Stimulated activated memory B cell treated with anti-CD40 and anti-IgM and Interleukin-4, amounts not matched to agents 10 μg/mL and 1 μg/mL and 100 μg/mL, for 72 hours (primary cell): ENCODE results near the gene FANCI.

Source experiments
- ATAC-seq: fragments of 150-1000 bp; cut with Tn5 transposase; 2 replicates; pipeline ENCODE4 v1.10.0; 2021
- H3K27ac Mint-ChIP-seq: one replicate; pipeline ENCODE4 v1.8.0; 2022; ENCODE audit warnings: mild to moderate bottlenecking, mixed read lengths
- H3K27me3 Mint-ChIP-seq: one replicate; pipeline ENCODE4 v1.8.0; 2022; ENCODE audit warnings: mixed read lengths
- H3K36me3 Mint-ChIP-seq: one replicate; pipeline ENCODE4 v1.8.0; 2022; ENCODE audit warnings: mixed read lengths
- H3K4me1 Mint-ChIP-seq: one replicate; pipeline ENCODE4 v1.8.0; 2022; ENCODE audit warnings: mixed read lengths
- H3K4me3 Mint-ChIP-seq: one replicate; pipeline ENCODE4 v1.8.0; 2022; ENCODE audit warnings: mild to moderate bottlenecking, moderate library complexity, mixed read lengths
- H3K9me3 Mint-ChIP-seq: one replicate; pipeline ENCODE4 v1.8.0; 2022; ENCODE audit warnings: mixed read lengths

The FANCI gene

DNA sequence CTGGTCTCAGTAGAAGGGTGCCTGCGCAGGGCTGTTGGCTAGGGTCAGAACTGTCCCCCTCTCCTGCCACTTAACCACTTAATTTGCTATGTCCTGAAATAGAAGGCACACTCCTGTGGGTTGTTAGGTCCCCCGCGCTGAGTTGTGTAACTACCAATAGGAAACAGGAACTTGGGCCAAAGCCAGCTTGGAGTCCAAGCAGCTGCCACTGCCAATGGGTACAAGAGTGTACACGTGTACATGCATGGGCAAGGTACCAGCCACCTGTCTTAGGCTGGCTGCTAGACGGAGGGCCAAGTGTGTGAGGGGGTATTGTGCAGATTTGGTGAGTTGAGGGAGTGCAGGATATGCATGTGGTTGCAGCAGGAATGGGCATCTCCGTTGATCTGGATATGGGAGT lies 120.6 kb downstream of the FANCI start:
- Mint-ChIP-seq H3K27me3 (peaks cover 89% of the 10 kb centered on the region), H3K4me1 (peaks cover 27% of the 10 kb centered on the region), H3K27ac (no peak overlapping the region), H3K36me3 (no peaks in the 10 kb centered on the region), H3K9me3 (no peaks in the 10 kb centered on the region), H3K4me3 (no peak overlapping the region)
- no peak for ATAC-seq

DNA sequence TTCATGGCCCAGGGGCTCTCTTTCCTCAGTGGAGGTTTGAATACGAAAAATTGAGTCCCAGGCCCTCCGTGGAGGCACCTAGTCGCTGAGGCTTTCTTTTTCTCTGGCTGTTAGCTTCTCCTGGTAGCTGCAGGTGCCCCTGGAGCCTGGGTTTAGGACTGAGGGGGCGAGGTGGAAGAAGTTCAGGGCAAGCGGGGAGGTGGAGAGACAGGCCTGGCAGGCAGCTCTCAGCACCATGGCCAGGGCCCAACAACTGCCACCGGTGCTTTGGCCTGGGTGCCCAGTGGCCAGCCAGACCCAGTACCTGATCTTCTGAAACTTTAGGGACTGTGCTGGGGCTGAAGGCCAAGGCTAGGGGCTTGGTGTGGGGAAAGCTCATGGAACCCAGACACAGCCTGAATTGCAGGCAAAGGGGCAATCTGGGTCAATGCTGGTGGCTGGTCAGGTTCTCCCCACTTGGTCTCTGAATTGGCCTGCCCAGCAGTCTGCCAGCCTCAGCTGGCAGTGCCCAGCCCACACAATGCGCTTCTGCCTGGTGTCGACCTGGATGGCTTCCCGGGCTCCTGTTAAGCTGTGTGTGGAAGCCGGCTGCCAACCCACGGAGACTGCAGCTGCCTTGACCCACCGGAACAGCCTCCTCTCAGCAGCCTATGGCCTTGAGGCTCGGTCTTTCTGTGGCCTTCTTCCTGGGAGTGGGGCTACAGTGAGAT lies 121.1 kb downstream of the FANCI start:
- H3K27ac Mint-ChIP-seq = no peak overlapping the region
- H3K4me1 Mint-ChIP-seq = peaks cover 22% of the 10 kb centered on the region
- no peak for ATAC-seq
- H3K36me3 Mint-ChIP-seq = no peaks in the 10 kb centered on the region
- H3K27me3 Mint-ChIP-seq = peaks cover 89% of the 10 kb centered on the region
- no peaks in the 10 kb centered on the region for H3K9me3 Mint-ChIP-seq
- H3K4me3 Mint-ChIP-seq = no peak overlapping the region

DNA sequence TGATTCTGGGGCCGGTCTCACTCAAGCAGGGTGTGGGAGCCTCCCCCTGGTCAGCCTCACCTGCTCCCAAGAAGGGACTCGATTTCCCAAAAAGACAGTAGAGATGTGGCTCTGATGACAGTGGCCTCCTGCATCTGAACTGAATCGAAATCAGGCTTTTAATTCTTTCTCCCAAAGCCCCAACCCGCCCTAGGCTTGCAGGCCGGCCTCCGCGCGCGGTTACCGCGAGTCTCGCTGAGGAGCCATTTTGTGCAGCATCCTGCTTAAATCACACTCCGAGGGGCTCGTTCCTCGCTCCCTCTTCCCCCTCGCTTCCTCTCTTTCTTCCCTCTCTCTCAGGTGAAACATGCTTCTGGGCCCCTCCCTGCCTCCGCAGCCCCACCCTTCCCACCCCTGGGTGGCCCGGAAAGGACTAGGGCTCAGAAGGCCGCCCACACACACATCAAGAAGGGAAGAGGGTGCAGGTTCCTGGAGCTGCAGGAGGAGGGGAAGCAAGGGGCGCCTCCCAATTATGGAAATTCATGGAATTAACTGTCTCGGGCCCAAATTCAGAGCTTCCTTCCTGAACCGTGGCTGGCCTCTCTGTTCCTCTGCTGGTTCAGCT lies 121.8 kb downstream of the FANCI start:
- Mint-ChIP-seq H3K9me3 (no peaks in the 10 kb centered on the region), H3K27ac (no peak overlapping the region), H3K27me3 (peaks cover 89% of the 10 kb centered on the region), H3K36me3 (no peaks in the 10 kb centered on the region), H3K4me3 (no peak overlapping the region), H3K4me1 (peaks cover 20% of the 10 kb centered on the region)
- no peak for ATAC-seq
